GM12878 (cell line): ENCODE measurements around the gene ADGRE1. TPM values are rescaled to one million over a fixed set of nuclear protein-coding genes. Genes with fewer than 3 reads are reported as not detected.

Source experiments
- BCL11A ChIP-seq: IDR thresholded peaks from 2 replicates; pipeline ENCODE4 v1.6.1; 2011; ENCODE audit warnings: low read depth, low read length
- BMI1 ChIP-seq: fragments of 450-650 bp; IDR thresholded peaks from 2 replicates; pipeline ENCODE4 v1.6.1; 2016; ENCODE audit warnings: mild to moderate bottlenecking, moderate library complexity, borderline replicate concordance
- CEBPZ ChIP-seq: fragments of 150-350 bp; IDR thresholded peaks from 2 replicates; pipeline ENCODE4 v1.6.1; 2016; ENCODE audit warnings: low read depth, low read length
- CHD2 ChIP-seq: IDR thresholded peaks from 2 replicates; pipeline ENCODE4 v1.6.1; 2011; ENCODE audit warnings: low read depth, low read length, improper control_type of control experiment, borderline replicate concordance
- CREM ChIP-seq: IDR thresholded peaks from 2 replicates; pipeline ENCODE4 v1.6.1; 2014; ENCODE audit warnings: antibody characterized with exemption, low read depth
- DPF2 ChIP-seq: fragments of 450-650 bp; IDR thresholded peaks from 2 replicates; pipeline ENCODE4 v1.6.1; 2017; ENCODE audit warnings: mild to moderate bottlenecking
- E2F4 ChIP-seq: IDR thresholded peaks from 2 replicates; pipeline ENCODE4 v1.6.1; 2012; ENCODE audit warnings: low read depth, low read length, improper control_type of control experiment
- EED ChIP-seq: sonication (generic); IDR thresholded peaks from 2 replicates; pipeline ENCODE4 v1.6.1; 2016; ENCODE audit warnings: antibody characterized with exemption, low read depth
- ELK1 ChIP-seq: IDR thresholded peaks from 2 replicates; pipeline ENCODE4 v1.6.1; 2012; ENCODE audit warnings: low read depth, low read length, improper control_type of control experiment
- EP300 ChIP-seq, 2 experiments: fragments of 150-350 bp in 1 of 2; IDR thresholded peaks; 2 replicates each; pipeline ENCODE4 v1.6.1; 2011 to 2012; ENCODE audit warnings: low read depth in 2 of 2, low read length in 2 of 2, borderline replicate concordance in 1 of 2, improper control_type of control experiment in 1 of 2, inconsistent platforms in 1 of 2; ENCODE audit not compliant: control insufficient read depth in 1 of 2
- ESRRA ChIP-seq: IDR thresholded peaks from 2 replicates; pipeline ENCODE4 v1.6.1; 2012; ENCODE audit warnings: mild to moderate bottlenecking, low read length, improper control_type of control experiment
- GATAD2B ChIP-seq: fragments of 450-650 bp; conservative IDR thresholded peaks from 2 replicates; pipeline ENCODE4 v1.6.1; 2017; ENCODE audit warnings: low read depth, mild to moderate bottlenecking, moderate library complexity
- JUNB ChIP-seq: IDR thresholded peaks from 2 replicates; pipeline ENCODE4 v1.6.1; 2016; ENCODE audit warnings: antibody characterized with exemption, mild to moderate bottlenecking
- KAT2A ChIP-seq: conservative IDR thresholded peaks from 2 replicates; pipeline ENCODE4 v1.6.1; 2011; ENCODE audit warnings: low read depth, low read length; ENCODE audit not compliant: control insufficient read depth
- KDM1A ChIP-seq: fragments of 200-600 bp; sonication (generic); IDR thresholded peaks from 2 replicates; pipeline ENCODE4 v1.6.1; 2016; ENCODE audit warnings: borderline replicate concordance
- MEF2B ChIP-seq: fragments of 450-650 bp; IDR thresholded peaks from 2 replicates; pipeline ENCODE4 v1.6.1; 2018; ENCODE audit warnings: mild to moderate bottlenecking, moderate library complexity; ENCODE audit not compliant: partially characterized antibody, poor library complexity, severe bottlenecking
- NR2F1 ChIP-seq: fragments of 450-650 bp; conservative IDR thresholded peaks from 2 replicates; pipeline ENCODE4 v1.6.1; 2017; ENCODE audit warnings: mild to moderate bottlenecking
- RBBP5 ChIP-seq: fragments of 200-600 bp; sonication (generic); conservative IDR thresholded peaks from 2 replicates; pipeline ENCODE4 v1.6.1; 2016
- RUNX3 ChIP-seq: IDR thresholded peaks from 2 replicates; pipeline ENCODE4 v1.6.1; 2012; ENCODE audit warnings: low read length, inconsistent platforms
- TAF1 ChIP-seq: IDR thresholded peaks from 2 replicates; pipeline ENCODE4 v1.6.1; 2011; ENCODE audit warnings: mild to moderate bottlenecking, low read depth, low read length, borderline replicate concordance
- YBX1 ChIP-seq: fragments of 450-650 bp; IDR thresholded peaks from 2 replicates; pipeline ENCODE4 v1.6.1; 2016; ENCODE audit warnings: antibody characterized with exemption
- YY1 ChIP-seq: IDR thresholded peaks from 2 replicates; pipeline ENCODE4 v1.6.1; 2011; ENCODE audit warnings: low read depth, mild to moderate bottlenecking, low read length
- ZBTB33 ChIP-seq: fragments of 450-650 bp; IDR thresholded peaks from 2 replicates; pipeline ENCODE4 v1.6.1; 2017; ENCODE audit warnings: mild to moderate bottlenecking
- ZNF384 ChIP-seq: IDR thresholded peaks from 2 replicates; pipeline ENCODE4 v1.6.1; 2012; ENCODE audit warnings: low read depth, mild to moderate bottlenecking, low read length, improper control_type of control experiment, borderline replicate concordance
- ZNF622 ChIP-seq: fragments of 450-650 bp; IDR thresholded peaks from 2 replicates; pipeline ENCODE4 v1.6.1; 2017; ENCODE audit warnings: mild to moderate bottlenecking, inconsistent platforms
- polyA plus RNA-seq, 11 experiments: library from polyadenylated mRNA; depleted of rRNA in 4 of 11; unstranded in 6 of 11; stranded (reverse) in 5 of 11; fragments of >200 nt; fragmentation: Nextera tagmentation in 4 of 11; fragmentation: Illumina TruSeq in 1 of 11; extraction: Ambion mirVana in 4 of 11; extraction: Trizol in 1 of 11; gene quantifications; 1 replicate in 1 of 11; 2 replicates in 10 of 11; pipeline versions ENCODE4 v1.2.1 to v1.2.3, GENCODE V29; 2011 to 2016; ENCODE audit warnings: inconsistent platforms in 2 of 11, missing spikeins in 2 of 11, low read depth in 1 of 11
- total RNA-seq, 4 experiments: library from RNA; depleted of rRNA in 3 of 4; stranded (reverse); fragments of >200 nt in 3 of 4; fragmentation: Illumina TruSeq in 1 of 4; extraction: Trizol in 1 of 4; gene quantifications; 2 replicates each; pipeline versions ENCODE4 v1.2.1 to v1.2.3, GENCODE V29; 2013 to 2021

Gene ADGRE1
- total and polyA plus RNA-seq, 10 of the 15 experiments (the other 5 are each of a cell fraction or from before 2014, with no cell fraction given), result 7.9 to 35.7 (median 9.9) TPM

- TF ChIP-seq ZBTB33 (no peak), EP300 (IDR thresholded peaks at IDR 0.05; ENCODE audit: borderline replicate concordance in 1 of 2, control insufficient read depth in 1 of 2, low read depth in 2 of 2, low read length in 2 of 2) (no peak), JUNB (no peak), CREM (0 out of 2 replicates have a peak, but pooled peaks have one; percentile 34), DPF2 (peak; percentile 15; the same call in 1 of the 2 replicates), ZNF384 (no peak), CEBPZ (no peak), BCL11A (no peak), CHD2 (peak; percentile 65), RBBP5 (no peak), ESRRA (0 out of 2 replicates have a peak, but pooled peaks have one; percentile 69), BMI1 (0 out of 2 replicates have a peak, but pooled peaks have one; percentile 18), RUNX3 (peak; percentile 92), KDM1A (no peak), YY1 (peak; percentile 69), YBX1 (no peak), ELK1 (no peak), TAF1 (no peak), GATAD2B (no peak), EED (no peak), ZNF622 (no peak), E2F4 (no peak), NR2F1 (no peak), KAT2A (no peak), MEF2B (peak; percentile 50)
Observed at GRCh38 chr19:6862673-6863078, 24.7 kb upstream of the ADGRE1 start (continued).
